IMR-90 (cell line): ENCODE data around the gene SAMD10. TPM values are rescaled to one million over a fixed set of nuclear protein-coding genes. Genes with fewer than 3 reads are reported as not detected.

Experiments
- ATAC-seq: fragments of 200-7000 bp; cut with Tn5 transposase; 2 replicates; pipeline ENCODE4 v1.9.1; 2020; ENCODE audit warnings: low read depth, mild to moderate bottlenecking, moderate library complexity
- BruUV-seq: library from RNA; stranded (reverse); fragments of 400-500 nt; replicated peaks from 2 replicates; lab custom pipeline; 2021; lab: Mats Ljungman, UMichigan
- CTCF ChIA-PET: fragments of 300-600 bp; formaldehyde crosslinking; extraction: SDS; loops from one replicate; lab custom pipeline; 2021; ENCODE audit warnings: antibody characterized with exemption; lab: Yijun Ruan, JAX
- POLR2A ChIA-PET: fragments of 300-600 bp; sonication (Branson Sonifier 250); formaldehyde crosslinking; loops from one replicate; lab custom pipeline; 2022; ENCODE audit warnings: antibody characterized with exemption; ENCODE audit not compliant: unreplicated experiment; lab: Charles Lee
- DNase-seq: peaks from one replicate; pipeline ENCODE4 v3.0.0; 2013
- H2AFZ ChIP-seq: replicated peaks from 2 replicates; pipeline ENCODE3; 2013; ENCODE audit warnings: low read length, mild to moderate bottlenecking; ENCODE audit not compliant: poor library complexity
- H2AK5ac ChIP-seq: 2 replicates; pipeline ENCODE4 v1.6.1; 2013; ENCODE audit warnings: low read depth, low read length, inconsistent platforms
- H2AK9ac ChIP-seq: replicated peaks from 2 replicates; pipeline ENCODE3; 2013; ENCODE audit warnings: mild to moderate bottlenecking, low read depth, low read length, moderate library complexity; ENCODE audit not compliant: poor library complexity
- H2BK120ac ChIP-seq: 2 replicates; pipeline ENCODE4 v1.6.1; 2013; ENCODE audit warnings: low read depth, low read length, inconsistent platforms
- H2BK15ac ChIP-seq: 3 replicates; pipeline ENCODE4 v1.6.1; 2013; ENCODE audit warnings: low read depth, low read length, inconsistent platforms
- H2BK20ac ChIP-seq: 2 replicates; pipeline ENCODE4 v1.6.1; 2013; ENCODE audit warnings: low read depth, mild to moderate bottlenecking, inconsistent platforms, low read length, moderate library complexity
- H2BK5ac ChIP-seq: 2 replicates; pipeline ENCODE4 v1.6.1; 2013; ENCODE audit warnings: mild to moderate bottlenecking, low read depth, low read length, inconsistent platforms; ENCODE audit not compliant: poor library complexity, severe bottlenecking
- H3K14ac ChIP-seq: replicated peaks from 2 replicates; pipeline ENCODE4 v1.6.1; 2013; ENCODE audit warnings: low read depth, low read length, inconsistent platforms
- H3K18ac ChIP-seq: 2 replicates; pipeline ENCODE4 v1.6.1; 2013; ENCODE audit warnings: low read depth, low read length, control low read depth
- H3K23ac ChIP-seq: 2 replicates; pipeline ENCODE4 v1.6.1; 2013; ENCODE audit warnings: low read depth, low read length, inconsistent platforms
- H3K27ac ChIP-seq: 2 replicates; pipeline ENCODE4 v1.5.1; 2013; ENCODE audit warnings: mild to moderate bottlenecking, control low read depth, low read length; ENCODE audit not compliant: insufficient read depth
- H3K27me3 ChIP-seq: 2 replicates; pipeline ENCODE4 v1.6.1; 2013; ENCODE audit warnings: low read length; ENCODE audit not compliant: control insufficient read depth, insufficient read depth
- H3K36me3 ChIP-seq: 2 replicates; pipeline ENCODE4 v1.6.1; 2013; ENCODE audit warnings: low read length, mixed read lengths; ENCODE audit not compliant: control insufficient read depth, insufficient read depth
- H3K4ac ChIP-seq: 2 replicates; pipeline ENCODE4 v1.6.1; 2013; ENCODE audit warnings: low read depth, low read length, inconsistent platforms
- H3K4me1 ChIP-seq: 2 replicates; pipeline ENCODE4 v1.6.1; 2013; ENCODE audit warnings: low read length, mixed read lengths; ENCODE audit not compliant: control insufficient read depth, insufficient read depth
- H3K4me2 ChIP-seq: 2 replicates; pipeline ENCODE4 v1.6.1; 2013; ENCODE audit warnings: low read depth, mild to moderate bottlenecking, control low read depth, low read length, moderate library complexity
- H3K4me3 ChIP-seq: 2 replicates; pipeline ENCODE4 v1.5.1; 2013; ENCODE audit warnings: low read depth, mild to moderate bottlenecking, control low read depth, low read length, moderate library complexity; ENCODE audit not compliant: insufficient read depth
- H3K56ac ChIP-seq: 2 replicates; pipeline ENCODE4 v1.6.1; 2013; ENCODE audit warnings: low read length, inconsistent platforms; ENCODE audit not compliant: insufficient read depth; ENCODE audit errors: extremely low read depth
- H3K79me1 ChIP-seq, 2 experiments: 2 replicates each; pipeline ENCODE4 v1.6.1; 2013; ENCODE audit warnings: low read length in 2 of 2, inconsistent platforms in 1 of 2, low read depth in 1 of 2
- H3K9ac ChIP-seq: 2 replicates; pipeline ENCODE4 v1.6.1; 2013; ENCODE audit warnings: low read depth, low read length, control low read depth
- H3K9me1 ChIP-seq: 2 replicates; pipeline ENCODE4 v1.6.1; 2013; ENCODE audit warnings: low read length, inconsistent platforms; ENCODE audit not compliant: insufficient read depth
- H3K9me3 ChIP-seq: 2 replicates; pipeline ENCODE4 v1.6.1; 2013; ENCODE audit warnings: low read length; ENCODE audit not compliant: control insufficient read depth, insufficient read depth
- H4K20me1 ChIP-seq: 2 replicates; pipeline ENCODE4 v1.6.1; 2013; ENCODE audit warnings: low read length, inconsistent platforms; ENCODE audit not compliant: insufficient read depth
- H4K5ac ChIP-seq: 2 replicates; pipeline ENCODE4 v1.6.1; 2013; ENCODE audit warnings: mild to moderate bottlenecking, low read depth, low read length, control low read depth
- H4K8ac ChIP-seq, 2 experiments: 2 replicates each; pipeline ENCODE4 v1.6.1; 2013; ENCODE audit warnings: low read depth in 2 of 2, low read length in 2 of 2, control low read depth in 1 of 2, inconsistent platforms in 1 of 2
- H4K91ac ChIP-seq: 2 replicates; pipeline ENCODE4 v1.6.1; 2013; ENCODE audit warnings: low read depth, low read length, inconsistent platforms; ENCODE audit not compliant: insufficient read depth
- BHLHE40 ChIP-seq: fragments of 150-350 bp; IDR thresholded peaks from 2 replicates; pipeline ENCODE4 v1.6.1; 2016; ENCODE audit warnings: mild to moderate bottlenecking, low read depth, low read length
- CEBPB ChIP-seq: IDR thresholded peaks from 2 replicates; pipeline ENCODE4 v1.6.1; 2012; ENCODE audit warnings: low read depth, low read length, improper control_type of control experiment
- CHD1 ChIP-seq: IDR thresholded peaks from 2 replicates; pipeline ENCODE4 v1.6.1; 2012; ENCODE audit warnings: low read depth, low read length, improper control_type of control experiment
- FOS ChIP-seq: fragments of 150-350 bp; IDR thresholded peaks from 2 replicates; pipeline ENCODE4 v1.6.1; 2016; ENCODE audit warnings: low read depth, low read length
- MAZ ChIP-seq: IDR thresholded peaks from 2 replicates; pipeline ENCODE4 v1.6.1; 2012; ENCODE audit warnings: low read depth, mild to moderate bottlenecking, low read length, improper control_type of control experiment, moderate library complexity, borderline replicate concordance
- MXI1 ChIP-seq: IDR thresholded peaks from 2 replicates; pipeline ENCODE4 v1.6.1; 2012; ENCODE audit warnings: low read depth, mild to moderate bottlenecking, low read length, moderate library complexity, borderline replicate concordance
- NFE2L2 ChIP-seq: fragments of 150-350 bp; IDR thresholded peaks from 2 replicates; pipeline ENCODE4 v1.6.1; 2016; ENCODE audit warnings: low read depth, mild to moderate bottlenecking, low read length
- POLR2A ChIP-seq: IDR thresholded peaks from 2 replicates; pipeline ENCODE4 v1.6.1; 2012; ENCODE audit warnings: mild to moderate bottlenecking, low read depth, low read length
- RAD21 ChIP-seq: IDR thresholded peaks from 2 replicates; pipeline ENCODE4 v1.6.1; 2012; ENCODE audit warnings: low read length, improper control_type of control experiment
- RFX5 ChIP-seq: IDR thresholded peaks from 2 replicates; pipeline ENCODE4 v1.8.0; 2012; ENCODE audit warnings: low read depth, mild to moderate bottlenecking, low read length, moderate library complexity
- SMC3 ChIP-seq: fragments of 150-350 bp; IDR thresholded peaks from 2 replicates; pipeline ENCODE4 v1.6.1; 2016; ENCODE audit warnings: low read depth, mild to moderate bottlenecking, antibody characterized with exemption, low read length, moderate library complexity
- WGBS, 2 experiments: methylation state at CpG; one replicate each; pipeline versions ENCODE4 v1.1.5 to v1.1.7; 2013; ENCODE audit warnings: missing lambda C conversion rate in 2 of 2; ENCODE audit not compliant: insufficient read length in 1 of 2; ENCODE audit errors: extremely low coverage in 2 of 2; 5-methylcytosine and 5-hydroxymethylcytosine counted together
- dilution Hi-C: fragments of 300-500 bp; cut with HindIII; formaldehyde crosslinking; loops from one replicate; pipeline ENCODE4 v1.14.3; 2018; ENCODE audit warnings: low sequenced_read_pairs; ENCODE audit not compliant: unreplicated experiment
- in situ Hi-C: fragments of 300-500 bp; cut with MboI; formaldehyde crosslinking; loops from 3 replicates; pipeline ENCODE4 v1.14.3; 2019; ENCODE audit warnings: low sequenced_read_pairs, inconsistent platforms, mixed read lengths
- intact Hi-C: fragments of 100-400 bp; cut with micrococcal nuclease; formaldehyde crosslinking; loops from 2 replicates; pipeline ENCODE4 v1.10.0; 2022
- polyA plus RNA-seq, 3 experiments: library from polyadenylated mRNA; depleted of rRNA; stranded (reverse); fragments of >200 nt; gene quantifications; 2 replicates each; pipeline ENCODE4 v1.2.3, GENCODE V29; 2012; ENCODE audit warnings: low replicate concordance in 1 of 3
- total RNA-seq: library from RNA; depleted of rRNA; stranded (reverse); fragments of >200 nt; gene quantifications from 2 replicates; pipeline ENCODE4 v1.2.3, GENCODE V29; 2012
- TF ChIP-seq, protein P1 (sequence below): fragments of 150-350 bp; IDR thresholded peaks from 2 replicates; pipeline ENCODE4 v1.6.1; 2016; ENCODE audit warnings: low read depth, mild to moderate bottlenecking, low read length, moderate library complexity, borderline replicate concordance
- TF ChIP-seq, protein P2 (sequence below): fragments of 150-350 bp; IDR thresholded peaks from 2 replicates; pipeline ENCODE4 v1.6.1; 2017; ENCODE audit warnings: mild to moderate bottlenecking, antibody characterized with exemption, low read length, low read depth
- TF ChIP-seq, protein P3 (sequence below): conservative IDR thresholded peaks from 2 replicates; pipeline ENCODE4 v1.5.1; 2012; ENCODE audit warnings: mild to moderate bottlenecking, low read depth, low read length, improper control_type of control experiment

SAMD10 gene
- total and polyA plus RNA-seq, 2 of the 4 experiments (the other 2 are of a cell fraction), result 0.54 to 4.1 TPM

DNA sequence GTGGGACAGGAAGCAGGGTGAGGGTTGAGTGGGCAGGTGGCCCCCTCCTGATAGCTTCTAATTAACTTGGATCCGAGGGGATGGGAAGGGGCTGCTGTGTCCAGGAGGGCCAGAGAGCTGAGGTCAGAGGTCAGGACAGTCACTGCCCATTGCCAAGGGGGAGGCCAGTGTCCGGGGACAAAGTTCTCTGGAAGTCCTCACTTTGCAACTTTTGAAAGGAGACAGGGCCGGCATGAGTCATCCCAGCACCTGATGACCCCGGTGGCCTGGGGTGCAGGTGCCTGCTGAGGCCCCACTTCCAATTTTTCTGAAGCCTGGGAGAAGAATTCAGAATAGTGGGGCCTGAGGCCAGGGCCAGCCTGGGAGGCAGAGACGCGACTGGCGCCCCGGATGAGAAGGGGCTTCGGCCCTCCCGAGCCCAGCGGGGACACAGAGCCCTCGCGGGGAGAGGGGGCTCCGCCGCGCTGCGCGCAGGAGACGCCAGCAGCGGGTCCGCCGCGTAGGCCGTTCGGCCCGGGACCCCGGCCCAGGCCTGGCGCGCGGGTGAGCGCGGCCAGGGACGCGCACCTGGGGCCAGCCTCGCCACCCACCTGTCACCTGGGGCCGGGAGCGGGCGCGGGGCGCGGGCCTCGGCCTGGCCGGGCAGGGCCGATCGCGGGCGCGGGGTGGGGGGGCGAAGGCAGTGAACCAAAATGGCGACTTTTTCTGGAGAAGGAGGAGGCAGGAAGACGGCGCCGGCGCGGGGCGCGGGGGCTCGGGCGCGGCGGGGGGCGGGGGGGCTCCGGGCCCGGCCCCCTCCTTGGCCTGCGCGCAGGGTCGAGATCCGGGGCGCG lies 10.3 kb downstream of the SAMD10 start:
- Histone ChIP-seq H2AK9ac (peak overlapping the region; percentile 99), H3K27me3 (no peaks in the 10 kb centered on the region), H4K5ac (peak overlapping the region; percentile 1; the same call in 1 of the 2 replicates), H2AK5ac (peak overlapping the region; percentile 82; the same call in 1 of the 2 replicates), H3K9ac (peak overlapping the region; percentile 59), H2AFZ (peak overlapping the region; percentile 88), H3K4me3 (peak overlapping the region; percentile 92), H4K91ac (peak overlapping the region; percentile 37; the same call in 1 of the 2 replicates), H3K18ac (no peak overlapping the region), H2BK20ac (no peak overlapping the region), H3K9me1 (peaks cover 3% of the 10 kb centered on the region; the same call in 1 of the 2 replicates), H2BK5ac (no peak overlapping the region), H2BK15ac (no peak overlapping the region), H3K14ac (peak overlapping the region; percentile 85), H4K20me1 (no peaks in the 10 kb centered on the region), H3K4ac (peak overlapping the region; percentile 77), H3K4me1 (peaks cover 9% of the 10 kb centered on the region), H3K9me3 (no peaks in the 10 kb centered on the region), H3K27ac (peak overlapping the region; percentile 18), H4K8ac (peak overlapping the region; percentile 47 to 64; a peak in 3 of 4 replicates), H3K79me1 (peaks cover 12 to 25% of the 10 kb centered on the region in 2 experiments; a peak in 3 of 4 replicates), H3K56ac (peak overlapping the region; percentile 72), H3K23ac (peak overlapping the region; percentile 80; the same call in 1 of the 2 replicates), H3K36me3 (peaks cover 23% of the 10 kb centered on the region), H2BK120ac (0 out of 2 replicates have a peak overlapping the region, but pooled peaks have one; percentile 8), H3K4me2 (peak overlapping the region; percentile 83)
- POLR2A ChIA-PET, result no interaction called here
- intact Hi-C loops, result no loop called here
- TF ChIP-seq POLR2A (no peak), CEBPB (no peak), CHD1 (no peak), RFX5 (no peak), NFE2L2 (no peak), RAD21 (no peak), MAZ (no peak), SMC3 (no peak), FOS (no peak), BHLHE40 (no peak), MXI1 (no peak)
- TF ChIP-seq, protein P1, sequence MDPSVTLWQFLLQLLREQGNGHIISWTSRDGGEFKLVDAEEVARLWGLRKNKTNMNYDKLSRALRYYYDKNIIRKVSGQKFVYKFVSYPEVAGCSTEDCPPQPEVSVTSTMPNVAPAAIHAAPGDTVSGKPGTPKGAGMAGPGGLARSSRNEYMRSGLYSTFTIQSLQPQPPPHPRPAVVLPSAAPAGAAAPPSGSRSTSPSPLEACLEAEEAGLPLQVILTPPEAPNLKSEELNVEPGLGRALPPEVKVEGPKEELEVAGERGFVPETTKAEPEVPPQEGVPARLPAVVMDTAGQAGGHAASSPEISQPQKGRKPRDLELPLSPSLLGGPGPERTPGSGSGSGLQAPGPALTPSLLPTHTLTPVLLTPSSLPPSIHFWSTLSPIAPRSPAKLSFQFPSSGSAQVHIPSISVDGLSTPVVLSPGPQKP, result no peak
- TF ChIP-seq, protein P2, sequence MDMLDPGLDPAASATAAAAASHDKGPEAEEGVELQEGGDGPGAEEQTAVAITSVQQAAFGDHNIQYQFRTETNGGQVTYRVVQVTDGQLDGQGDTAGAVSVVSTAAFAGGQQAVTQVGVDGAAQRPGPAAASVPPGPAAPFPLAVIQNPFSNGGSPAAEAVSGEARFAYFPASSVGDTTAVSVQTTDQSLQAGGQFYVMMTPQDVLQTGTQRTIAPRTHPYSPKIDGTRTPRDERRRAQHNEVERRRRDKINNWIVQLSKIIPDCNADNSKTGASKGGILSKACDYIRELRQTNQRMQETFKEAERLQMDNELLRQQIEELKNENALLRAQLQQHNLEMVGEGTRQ, result no peak
- TF ChIP-seq, protein P3, sequence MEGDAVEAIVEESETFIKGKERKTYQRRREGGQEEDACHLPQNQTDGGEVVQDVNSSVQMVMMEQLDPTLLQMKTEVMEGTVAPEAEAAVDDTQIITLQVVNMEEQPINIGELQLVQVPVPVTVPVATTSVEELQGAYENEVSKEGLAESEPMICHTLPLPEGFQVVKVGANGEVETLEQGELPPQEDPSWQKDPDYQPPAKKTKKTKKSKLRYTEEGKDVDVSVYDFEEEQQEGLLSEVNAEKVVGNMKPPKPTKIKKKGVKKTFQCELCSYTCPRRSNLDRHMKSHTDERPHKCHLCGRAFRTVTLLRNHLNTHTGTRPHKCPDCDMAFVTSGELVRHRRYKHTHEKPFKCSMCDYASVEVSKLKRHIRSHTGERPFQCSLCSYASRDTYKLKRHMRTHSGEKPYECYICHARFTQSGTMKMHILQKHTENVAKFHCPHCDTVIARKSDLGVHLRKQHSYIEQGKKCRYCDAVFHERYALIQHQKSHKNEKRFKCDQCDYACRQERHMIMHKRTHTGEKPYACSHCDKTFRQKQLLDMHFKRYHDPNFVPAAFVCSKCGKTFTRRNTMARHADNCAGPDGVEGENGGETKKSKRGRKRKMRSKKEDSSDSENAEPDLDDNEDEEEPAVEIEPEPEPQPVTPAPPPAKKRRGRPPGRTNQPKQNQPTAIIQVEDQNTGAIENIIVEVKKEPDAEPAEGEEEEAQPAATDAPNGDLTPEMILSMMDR, result no peak
- DNase-seq, result no peak
- BruUV-seq, result no TSS peak
- dilution Hi-C loops, result no loop called here
- 3% methylated on average over 8 of the region's 70 CpGs; no CpG with 5 or more reads in 1 of the 2 experiments for WGBS, 2 experiments
- CTCF ChIA-PET, result no interaction called here
- in situ Hi-C loops, result no loop called here
- peak; percentile 6 for ATAC-seq
